OCI-LY7 (cell line): ENCODE measurements around the gene GABRG2. TPM values are rescaled to one million over a fixed set of nuclear protein-coding genes. Genes with fewer than 3 reads are reported as not detected.

ENCODE experiments used
- BruUV-seq: library from RNA; stranded (reverse); fragments of 400-500 nt; replicated peaks from 2 replicates; lab custom pipeline; 2021; lab: Mats Ljungman, UMichigan
- CTCF ChIA-PET: fragments of 300-600 bp; sonication (Branson Sonifier 250); formaldehyde crosslinking; loops from one replicate; lab custom pipeline; 2022; ENCODE audit warnings: antibody characterized with exemption; ENCODE audit not compliant: unreplicated experiment; lab: Charles Lee
- POLR2A ChIA-PET: fragments of 300-600 bp; sonication (Branson Sonifier 250); formaldehyde crosslinking; loops from one replicate; lab custom pipeline; 2022; ENCODE audit warnings: antibody characterized with exemption; lab: Charles Lee
- DNase-seq: peaks from one replicate; pipeline ENCODE4 v3.0.0-alpha.2; 2015; ENCODE audit warnings: low spot score
- H2AFZ ChIP-seq: fragments of 200-600 bp; sonication (generic), shearing (Covaris generic); 2 replicates; pipeline ENCODE4 v1.6.1; 2014; ENCODE audit warnings: mild to moderate bottlenecking, antibody characterized with exemption, low read length, moderate library complexity
- H3K27ac ChIP-seq: fragments of 200-600 bp; sonication (generic); 2 replicates; pipeline ENCODE4 v1.5.1; 2014; ENCODE audit warnings: mixed run types, low read depth, mild to moderate bottlenecking, moderate library complexity, low read length, inconsistent platforms; ENCODE audit not compliant: poor library complexity, severe bottlenecking
- H3K36me3 ChIP-seq: fragments of 200-600 bp; sonication (generic); 2 replicates; pipeline ENCODE4 v1.6.1; 2014; ENCODE audit warnings: mild to moderate bottlenecking, antibody characterized with exemption, low read length, moderate library complexity, mixed read lengths; ENCODE audit not compliant: insufficient read depth
- H3K4me1 ChIP-seq: fragments of 200-600 bp; sonication (generic); 2 replicates; pipeline ENCODE4 v1.5.1; 2014; ENCODE audit warnings: mild to moderate bottlenecking, low read length; ENCODE audit not compliant: insufficient read depth, poor library complexity, severe bottlenecking
- H3K4me2 ChIP-seq: fragments of 200-600 bp; sonication (generic); 2 replicates; pipeline ENCODE4 v1.6.1; 2014; ENCODE audit warnings: mild to moderate bottlenecking, low read length
- H3K4me3 ChIP-seq: fragments of 200-600 bp; sonication (generic); 2 replicates; pipeline ENCODE4 v1.5.1; 2014; ENCODE audit warnings: mild to moderate bottlenecking, low read depth, low read length; ENCODE audit not compliant: poor library complexity, severe bottlenecking
- H3K79me2 ChIP-seq: fragments of 200-600 bp; sonication (generic); 2 replicates; pipeline ENCODE4 v1.6.1; 2016; ENCODE audit warnings: low read depth, mild to moderate bottlenecking, low read length, moderate library complexity, mixed read lengths; ENCODE audit not compliant: insufficient read depth
- H3K9me2 ChIP-seq: fragments of 200-600 bp; sonication (generic); 2 replicates; pipeline ENCODE4 v1.6.1; 2016; ENCODE audit warnings: mild to moderate bottlenecking, low read length, mixed read lengths; ENCODE audit not compliant: insufficient read depth
- H3K9me3 ChIP-seq: fragments of 200-600 bp; sonication (generic); 2 replicates; pipeline ENCODE4 v1.6.1; 2014; ENCODE audit warnings: mild to moderate bottlenecking, mixed run types, low read length, mixed read lengths
- H4K20me1 ChIP-seq: fragments of 200-600 bp; sonication (generic); 2 replicates; pipeline ENCODE4 v1.6.1; 2014; ENCODE audit warnings: mild to moderate bottlenecking, antibody characterized with exemption, low read length, moderate library complexity, mixed read lengths; ENCODE audit not compliant: insufficient read depth
- CTCF ChIP-seq: fragments of 200-600 bp; sonication (generic); conservative IDR thresholded peaks from 2 replicates; pipeline ENCODE4 v1.5.1; 2014; ENCODE audit warnings: mild to moderate bottlenecking, antibody characterized with exemption, low read length, moderate library complexity, mixed read lengths
- EZH2phosphoT487 ChIP-seq: fragments of 200-600 bp; sonication (generic); IDR thresholded peaks from 2 replicates; pipeline ENCODE4 v1.6.1; 2018; ENCODE audit warnings: low read depth, borderline replicate concordance, mild to moderate bottlenecking, mixed run types, antibody characterized with exemption, low read length, moderate library complexity, mixed read lengths
- intact Hi-C: fragments of 100-400 bp; cut with micrococcal nuclease; formaldehyde crosslinking; loops from one replicate; pipeline ENCODE4 v1.10.0; 2022; ENCODE audit not compliant: unreplicated experiment
- total RNA-seq, 2 experiments: library from RNA; depleted of rRNA in 1 of 2; stranded (reverse); fragments of >200 nt in 1 of 2; shearing (Covaris generic) in 1 of 2; gene quantifications; 2 replicates each; pipeline ENCODE4 v1.2.3, GENCODE V29; 2014 to 2022

The GABRG2 gene
- total RNA-seq, 2 experiments from 2014 or later, result 0.03 to 1.2 TPM

GRCh38 chr5:162107591-162107990, 40.0 kb downstream of the GABRG2 start:
- POLR2A ChIA-PET, result no interaction called here
- no peaks in the 10 kb centered on the region for H3K4me1 ChIP-seq
- no peaks in the 10 kb centered on the region for H3K9me2 ChIP-seq
- H2AFZ ChIP-seq, result no peak overlapping the region
- BruUV-seq, result no TSS peak
- H3K36me3 ChIP-seq, result no peaks in the 10 kb centered on the region
- no peak overlapping the region for H3K4me3 ChIP-seq
- no peak for TF ChIP-seq CTCF
- no peak for TF ChIP-seq EZH2phosphoT487
- intact Hi-C loops, result no loop called here
- no peak overlapping the region for H3K27ac ChIP-seq
- H3K4me2 ChIP-seq, result no peak overlapping the region
- H4K20me1 ChIP-seq, result no peaks in the 10 kb centered on the region
- H3K79me2 ChIP-seq, result no peaks in the 10 kb centered on the region
- DNase-seq, result no peak
- H3K9me3 ChIP-seq, result no peaks in the 10 kb centered on the region
- CTCF ChIA-PET, result no interaction called here

- no peak overlapping the region for H3K4me2 ChIP-seq
- H3K36me3 ChIP-seq, result no peaks in the 10 kb centered on the region
- BruUV-seq, result no TSS peak
- H3K4me1 ChIP-seq, result no peaks in the 10 kb centered on the region
- no peak overlapping the region for H3K27ac ChIP-seq
- intact Hi-C loops, result no loop called here
- H2AFZ ChIP-seq, result no peak overlapping the region
- DNase-seq, result no peak
- no peaks in the 10 kb centered on the region for H3K9me3 ChIP-seq
- CTCF ChIA-PET, result no interaction called here
- POLR2A ChIA-PET, result no interaction called here
- TF ChIP-seq CTCF (no peak), EZH2phosphoT487 (no peak)
- H4K20me1 ChIP-seq, result no peaks in the 10 kb centered on the region
- no peaks in the 10 kb centered on the region for H3K79me2 ChIP-seq
- no peaks in the 10 kb centered on the region for H3K9me2 ChIP-seq
- H3K4me3 ChIP-seq, result no peak overlapping the region
Observed at GRCh38 chr5:162119801-162120200, 52.2 kb downstream of the GABRG2 start.

GRCh38 chr5:162128117-162128516, 60.5 kb downstream of the GABRG2 start:
- no peak overlapping the region for H3K4me3 ChIP-seq
- CTCF ChIA-PET, result no interaction called here
- no peaks in the 10 kb centered on the region for H3K36me3 ChIP-seq
- no peak overlapping the region for H3K27ac ChIP-seq
- no peaks in the 10 kb centered on the region for H3K4me1 ChIP-seq
- H4K20me1 ChIP-seq, result no peaks in the 10 kb centered on the region
- TF ChIP-seq CTCF (no peak), EZH2phosphoT487 (no peak)
- no peak for DNase-seq
- no peaks in the 10 kb centered on the region for H3K9me3 ChIP-seq
- H2AFZ ChIP-seq, result no peak overlapping the region
- H3K9me2 ChIP-seq, result no peaks in the 10 kb centered on the region
- POLR2A ChIA-PET, result interaction anchor here (1.6 kb wide), 1 partner anchor 24 kb away, joined by 3 read pairs; no protein-coding TSS in a partner anchor
- no peak overlapping the region for H3K4me2 ChIP-seq
- intact Hi-C loops, result no loop called here
- BruUV-seq, result no TSS peak
- no peaks in the 10 kb centered on the region for H3K79me2 ChIP-seq
